Measurements from ENCODE around the gene CECR2.

CECR2 gene

DNA sequence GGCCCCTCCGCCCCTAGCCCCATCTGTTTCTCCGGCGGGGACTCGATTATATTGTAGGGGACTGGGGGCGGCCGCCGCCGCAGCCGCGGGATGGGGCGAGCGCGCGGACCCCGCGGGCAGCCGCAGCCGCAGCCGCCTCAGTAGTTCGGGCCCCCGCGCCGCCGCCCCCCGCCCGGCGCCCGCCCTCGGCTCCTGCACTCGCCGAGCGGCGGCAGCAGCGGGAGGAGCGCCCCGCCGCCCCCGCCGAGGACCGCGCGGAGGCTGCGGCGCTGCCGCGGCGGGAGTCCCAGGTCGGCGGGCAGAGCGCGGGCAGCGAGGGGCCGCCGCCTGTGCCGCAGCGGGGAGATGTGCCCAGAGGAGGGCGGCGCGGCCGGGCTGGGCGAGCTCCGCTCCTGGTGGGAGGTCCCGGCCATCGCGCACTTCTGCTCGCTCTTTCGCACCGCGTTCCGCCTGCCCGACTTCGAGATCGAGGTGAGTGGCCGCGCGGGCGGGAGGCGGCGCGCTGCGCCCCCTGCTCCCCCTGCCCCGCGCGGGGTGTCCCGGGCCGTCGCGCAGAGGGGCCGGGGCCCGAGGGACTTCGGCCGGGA lies at the start of gene CECR2:
TSS of gene CECR2 (plus strand) at position 22 of the 587 bp plus-strand sequence. CDS start at position 346, 324 bp downstream.
- DNase-seq (ENCODE audit: low read depth, low spot score), result no peak

DNA sequence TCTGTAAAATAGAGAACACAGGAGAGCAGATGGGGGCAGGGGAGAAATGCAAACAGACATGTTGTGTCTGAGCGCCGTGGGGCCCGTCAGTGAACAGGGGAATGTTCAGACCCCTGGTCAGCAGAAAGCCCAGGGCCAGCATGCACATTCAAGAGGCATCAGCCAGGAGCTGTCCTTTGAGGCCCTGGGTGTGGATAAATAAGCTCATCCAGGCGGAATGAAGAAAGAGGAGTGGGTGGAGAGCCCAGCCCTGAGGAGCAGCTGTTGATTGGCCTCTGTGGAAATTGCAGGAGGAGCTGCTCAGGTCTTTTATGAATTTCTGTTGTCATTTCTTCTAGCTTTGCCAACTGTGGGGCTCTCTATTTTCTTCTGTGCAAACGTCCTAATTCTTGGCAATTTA lies 49.7 kb upstream of the CECR2 start:
- no peak for DNase-seq (ENCODE audit: low read depth, low spot score)

DNA sequence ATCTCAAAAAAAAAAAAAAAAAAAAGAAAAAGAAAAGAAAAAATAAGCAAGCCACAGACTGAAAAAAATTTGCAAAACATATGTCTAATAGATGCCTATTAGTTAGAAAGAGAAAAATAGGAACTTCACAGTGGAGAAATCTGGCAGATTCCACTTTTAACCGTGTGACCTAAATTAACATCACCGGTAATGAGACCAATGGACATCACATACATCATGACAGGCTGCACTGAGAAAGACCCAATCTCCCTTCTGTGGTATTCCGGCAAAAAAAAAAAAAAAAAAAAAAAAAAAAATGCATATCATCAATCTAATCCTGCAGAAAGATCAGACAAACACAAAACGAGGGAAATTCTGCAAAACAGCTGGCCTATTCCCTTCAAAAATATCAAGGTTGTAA lies 46.7 kb upstream of the CECR2 start:
- DNase-seq (ENCODE audit: low read depth, low spot score), result no peak

DNA sequence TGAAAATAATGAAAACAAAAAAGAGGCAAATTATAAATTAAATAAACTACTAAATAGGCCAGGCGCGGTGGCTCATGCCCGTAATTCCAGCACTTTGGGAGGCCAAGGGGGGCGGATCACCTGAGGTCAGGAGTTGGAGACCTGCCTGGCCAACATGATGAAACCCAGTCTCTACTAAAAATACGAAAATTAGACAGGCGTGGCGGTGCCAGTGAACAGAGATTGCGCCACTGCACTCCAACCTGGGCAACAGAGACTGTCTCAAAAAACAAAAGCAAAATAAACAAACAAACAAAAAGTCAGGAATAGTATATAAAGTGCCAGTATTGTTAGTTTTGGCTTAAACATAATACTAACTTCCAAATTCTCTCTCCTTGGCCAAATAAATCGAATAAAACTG lies 37.6 kb upstream of the CECR2 start:
- DNase-seq (ENCODE audit: low read depth, low spot score), result no peak

DNA sequence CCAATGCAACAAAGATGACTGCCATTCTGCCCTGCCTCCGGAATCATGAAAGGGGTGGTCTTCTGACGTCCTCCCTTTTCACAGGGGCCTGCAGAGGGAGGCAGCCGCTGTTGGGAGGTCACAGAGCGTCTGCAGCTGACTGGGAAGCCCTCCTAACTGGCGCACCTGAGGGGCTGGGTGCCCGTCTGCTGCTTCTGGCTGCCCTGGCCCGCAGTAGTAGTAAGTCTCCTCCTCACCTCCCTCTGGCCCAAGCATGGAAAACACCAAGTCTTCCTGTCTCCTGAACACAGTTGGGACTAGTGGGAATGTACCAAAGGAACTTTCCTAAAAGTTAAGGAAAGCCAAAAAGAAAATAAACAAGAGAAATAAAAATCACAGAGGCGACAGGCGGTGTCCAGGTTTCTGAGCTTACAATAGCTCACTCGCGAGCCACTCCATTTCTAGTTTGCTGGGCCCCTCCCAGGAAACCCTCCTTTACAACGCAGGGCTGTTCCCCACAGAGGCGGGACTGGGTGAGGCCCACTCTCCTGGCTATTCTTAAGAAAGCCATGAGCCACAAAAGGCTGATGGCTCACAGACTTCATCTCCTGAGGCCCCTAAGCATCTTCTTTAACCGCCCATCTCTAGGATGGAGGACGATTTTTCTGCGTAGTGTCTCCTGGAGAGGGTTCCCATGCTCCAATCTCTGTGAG lies 37.0 kb upstream of the CECR2 start:
- no peak for DNase-seq (ENCODE audit: low read depth, low spot score)

DNA sequence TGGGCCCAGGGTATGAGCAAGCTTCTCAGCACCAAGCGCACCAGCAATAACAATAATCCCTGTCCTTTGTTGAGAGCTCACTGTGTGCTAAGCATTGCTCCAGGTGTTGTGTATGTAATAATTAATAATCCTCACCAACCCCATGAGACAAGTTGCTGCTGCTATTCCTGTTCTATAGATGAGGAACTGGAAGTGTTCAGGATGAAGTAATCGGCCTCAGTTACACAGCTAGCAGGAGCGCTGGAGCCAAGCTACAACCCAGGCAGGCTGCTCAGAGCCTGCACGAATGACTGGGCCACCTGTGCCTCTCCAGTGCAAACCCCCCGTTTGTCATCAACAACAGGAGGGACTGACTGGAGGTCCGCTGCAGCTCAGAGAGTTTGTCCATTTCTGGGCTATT lies 35.2 kb upstream of the CECR2 start:
- no peak for DNase-seq (ENCODE audit: low read depth, low spot score)

DNA sequence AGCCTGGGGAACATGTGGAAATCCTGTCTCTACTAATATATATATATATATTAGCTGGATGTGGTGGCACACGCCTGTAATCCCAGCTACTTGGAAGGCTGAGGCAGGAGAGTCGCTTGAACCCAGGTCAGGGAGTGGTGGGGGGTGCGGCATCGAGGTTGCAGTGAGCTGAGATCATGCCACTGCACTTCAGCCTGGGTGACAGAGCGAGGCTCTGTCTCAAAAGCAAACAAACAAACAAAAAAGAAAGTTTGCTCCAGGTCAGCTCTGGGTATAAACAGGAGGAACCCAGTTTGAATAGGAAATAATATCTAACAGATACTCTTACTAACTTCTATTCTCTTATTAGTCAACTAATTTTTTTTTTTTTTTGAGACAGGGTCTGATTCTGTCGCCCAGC lies 34.3 kb upstream of the CECR2 start:
- no peak for DNase-seq (ENCODE audit: low read depth, low spot score)

DNA sequence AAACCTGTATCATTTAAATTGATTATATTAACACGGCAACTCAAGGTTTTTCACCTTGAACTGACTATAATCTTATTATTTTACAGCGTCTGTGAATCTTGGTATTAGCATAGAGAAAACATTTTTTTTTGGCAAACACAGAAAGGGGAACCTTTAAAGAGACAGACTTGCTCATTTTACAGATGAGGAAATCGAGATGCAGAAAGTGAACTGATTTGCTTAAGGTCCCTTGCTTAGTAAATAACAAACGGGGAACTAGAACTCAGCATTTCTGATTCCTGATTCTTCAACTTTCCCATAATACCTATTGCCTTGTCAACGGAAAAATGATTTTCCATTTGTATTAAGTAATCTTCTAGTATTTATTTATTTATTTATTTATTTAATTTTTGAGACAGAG lies 33.2 kb upstream of the CECR2 start:
- no peak for DNase-seq (ENCODE audit: low read depth, low spot score)

DNA sequence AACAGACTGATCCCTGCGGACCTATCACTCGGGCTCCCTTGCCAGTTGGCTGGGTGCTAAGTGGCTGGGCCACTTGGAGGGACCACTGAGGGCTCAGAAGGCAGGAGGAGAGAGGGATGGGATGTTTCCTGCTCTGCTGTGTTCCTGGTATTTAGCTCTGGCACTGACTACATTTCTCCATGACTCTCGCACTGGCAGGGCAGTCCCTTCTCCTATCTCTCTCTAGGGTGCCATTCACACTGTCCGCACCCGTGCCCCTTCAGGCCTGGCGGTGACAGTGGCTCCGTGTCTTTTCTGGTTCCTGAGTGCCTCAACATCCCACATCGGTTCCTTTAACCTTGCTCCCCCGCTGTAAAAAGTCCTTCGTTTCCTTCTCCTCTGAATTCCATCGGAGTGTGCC lies 31.6 kb upstream of the CECR2 start:
- no peak for DNase-seq (ENCODE audit: low read depth, low spot score)

DNA sequence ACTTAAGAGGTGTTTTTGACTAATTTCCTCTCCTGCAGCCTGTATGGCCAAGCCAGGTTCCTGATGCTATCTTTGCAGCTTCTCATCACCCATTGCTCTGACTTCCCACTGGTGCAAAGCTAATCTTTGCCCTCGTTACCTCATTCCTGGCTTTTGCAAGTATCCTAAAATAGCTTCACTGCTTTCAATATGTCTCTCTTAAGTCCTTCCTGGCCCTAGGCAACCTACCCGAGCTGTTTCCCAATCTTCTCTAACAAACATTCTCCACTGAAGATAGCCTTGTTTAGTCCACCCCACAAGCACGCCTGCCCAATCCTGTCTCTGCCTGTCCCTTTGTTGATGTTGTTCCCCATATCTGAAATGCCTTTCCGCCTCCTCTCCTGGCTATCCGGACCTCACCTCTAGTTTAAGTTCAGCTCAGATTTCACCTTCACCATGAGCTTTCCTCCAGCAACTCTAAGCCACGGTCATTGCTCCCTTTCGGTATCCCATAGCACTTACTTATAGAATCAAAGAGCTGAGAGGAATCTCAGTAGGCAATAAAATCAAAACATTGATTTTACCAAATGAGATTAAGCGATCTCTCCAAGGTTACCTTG lies 30.1 kb upstream of the CECR2 start:
- DNase-seq (ENCODE audit: low read depth, low spot score), result no peak

DNA sequence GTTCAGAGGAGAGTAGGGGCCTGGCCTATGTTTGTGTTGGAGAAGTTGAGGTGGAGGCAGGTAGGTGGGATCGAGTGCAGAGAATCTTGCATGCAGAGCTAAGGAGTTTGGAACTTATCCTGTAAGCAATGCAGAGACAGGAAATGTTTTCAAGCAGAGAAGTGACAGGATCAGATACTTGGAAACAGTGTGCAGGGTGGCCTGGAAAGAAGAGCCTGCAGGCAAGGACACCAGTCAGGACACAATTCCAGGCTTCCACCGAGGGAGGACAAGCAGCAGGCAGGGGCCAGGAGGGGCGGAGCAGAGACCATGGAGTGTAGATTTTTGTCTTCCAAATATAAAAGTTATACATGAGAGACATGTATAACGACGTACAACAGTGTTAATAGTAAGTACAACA lies 26.9 kb upstream of the CECR2 start:
- DNase-seq (ENCODE audit: low read depth, low spot score), result no peak

DNA sequence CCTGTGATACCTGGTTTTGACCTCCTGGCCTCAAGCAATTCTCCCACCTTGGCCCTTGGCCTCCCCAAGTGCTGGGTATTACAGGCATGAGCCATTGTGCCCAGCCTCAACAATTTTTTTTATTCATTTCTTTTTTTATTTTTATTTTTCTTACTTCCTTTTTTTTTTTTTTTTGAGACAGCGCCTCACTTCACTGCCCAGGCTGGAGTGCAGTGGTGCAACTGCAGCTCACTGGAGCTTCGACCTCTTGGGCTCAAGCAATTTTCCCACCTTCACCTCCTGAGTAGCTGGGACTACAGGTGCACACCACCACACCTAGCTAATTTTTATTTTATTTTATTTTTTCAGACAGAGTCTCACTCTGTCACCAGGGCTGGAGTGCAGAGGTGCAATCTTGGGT lies 25.5 kb upstream of the CECR2 start:
- no peak for DNase-seq (ENCODE audit: low read depth, low spot score)

DNA sequence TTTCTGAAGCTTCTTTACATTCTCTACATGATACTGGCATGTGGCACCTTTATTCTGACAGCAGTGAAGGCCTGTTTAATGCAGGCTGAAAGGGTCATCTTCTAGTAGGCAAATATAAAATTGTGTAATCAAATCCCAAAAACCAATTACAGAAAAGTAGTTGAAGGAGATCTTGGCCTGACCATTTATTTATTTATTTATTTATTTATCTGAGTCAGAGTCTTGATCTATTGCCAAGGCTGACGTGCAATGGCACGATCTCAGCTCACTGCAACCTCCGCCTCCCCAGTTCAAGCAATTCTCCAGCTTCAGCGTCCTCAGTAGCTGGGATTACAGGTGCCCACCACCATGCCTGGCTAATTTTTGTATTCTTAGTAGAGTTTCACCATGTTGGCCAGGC lies 22.7 kb upstream of the CECR2 start:
- no peak for DNase-seq (ENCODE audit: low read depth, low spot score)

DNA sequence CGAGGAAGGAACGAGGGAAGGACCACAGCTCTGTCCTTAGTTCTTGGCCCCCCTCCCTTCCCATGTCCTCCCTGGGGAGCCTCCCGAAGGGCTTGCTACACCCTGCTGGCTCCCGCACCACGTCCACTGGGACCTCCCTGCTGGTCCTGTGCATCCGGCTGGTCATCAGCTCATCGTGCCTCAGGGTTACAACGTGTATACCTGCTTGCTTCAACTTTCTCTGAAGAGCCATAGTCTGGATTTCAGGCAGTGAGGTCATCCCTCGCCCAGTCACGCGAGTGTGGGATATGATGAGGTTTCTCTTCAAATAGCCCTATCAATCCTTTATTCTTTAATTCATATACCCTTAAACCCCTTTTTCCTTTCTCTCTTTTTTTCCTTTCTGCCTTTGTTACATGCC lies 21.5 kb upstream of the CECR2 start:
- DNase-seq (ENCODE audit: low read depth, low spot score), result no peak

DNA sequence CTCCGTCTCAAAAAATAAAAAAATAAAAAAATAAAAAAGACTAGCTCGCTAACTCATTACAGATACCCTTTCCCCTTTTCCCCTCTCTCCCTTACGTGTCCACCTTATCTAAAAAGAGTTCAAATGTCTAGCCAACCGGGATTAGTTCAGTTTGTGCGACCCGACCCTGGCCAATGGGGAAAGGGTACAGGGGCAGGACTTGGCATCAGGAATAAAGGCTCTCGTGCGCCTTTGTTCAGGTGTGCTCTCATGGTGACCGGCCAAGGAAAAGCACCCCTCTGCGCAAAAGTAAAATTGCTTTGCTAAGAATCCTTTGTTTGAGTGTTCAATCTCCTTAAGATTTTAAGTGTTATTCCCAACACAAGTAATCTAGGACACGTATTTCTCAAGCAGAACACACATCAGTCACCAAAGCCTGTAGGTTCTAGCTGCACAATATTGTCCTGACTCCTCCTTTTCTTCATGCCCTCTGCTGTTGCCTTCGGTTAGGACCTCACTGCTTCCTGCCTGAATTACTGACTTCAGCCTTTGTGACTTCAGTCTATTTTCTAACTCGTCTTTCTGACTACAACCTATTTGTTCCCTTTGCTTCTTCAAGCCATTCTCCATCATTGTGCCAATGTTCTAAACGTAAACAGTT lies 20.7 kb upstream of the CECR2 start:
- no peak for DNase-seq (ENCODE audit: low read depth, low spot score)

DNA sequence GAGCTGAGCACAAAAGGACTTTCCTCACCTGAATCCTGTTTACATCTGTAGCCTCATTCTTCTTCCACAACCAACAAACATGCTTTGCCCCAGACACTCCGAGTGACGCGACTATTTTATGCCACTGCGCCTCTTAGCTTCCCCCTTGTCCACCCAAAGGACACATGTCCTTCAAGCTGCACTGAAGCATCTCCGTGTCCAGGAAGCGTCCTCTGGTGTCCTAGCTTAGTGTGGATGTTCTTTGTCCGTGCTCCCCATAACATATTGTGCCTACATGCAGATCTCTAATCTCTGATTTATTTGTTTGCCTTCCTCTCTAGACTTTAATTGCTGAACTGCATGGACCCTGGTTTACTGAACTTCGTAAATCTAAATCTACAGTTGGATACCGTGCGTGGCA lies 20.1 kb upstream of the CECR2 start:
- no peak for DNase-seq (ENCODE audit: low read depth, low spot score)

DNA sequence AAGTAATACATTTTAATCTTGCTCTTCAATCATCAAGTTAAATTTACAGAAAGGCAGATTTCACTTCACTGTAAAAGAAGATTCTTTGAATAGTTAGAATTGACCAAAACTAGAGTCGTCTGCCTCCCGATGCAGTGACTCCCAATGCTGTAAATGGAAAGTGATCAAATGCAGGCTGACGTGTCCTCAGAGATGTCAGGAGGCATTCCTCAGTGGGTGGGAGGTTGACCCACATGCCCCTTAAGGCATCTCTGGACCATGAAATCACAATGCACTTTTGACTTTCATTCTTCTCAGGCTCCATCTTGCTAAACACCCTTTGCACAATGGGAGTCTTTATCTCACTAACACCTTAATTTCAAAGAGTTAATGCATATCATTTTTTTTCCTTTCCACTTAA lies 19.0 kb upstream of the CECR2 start:
- no peak for DNase-seq (ENCODE audit: low read depth, low spot score)

DNA sequence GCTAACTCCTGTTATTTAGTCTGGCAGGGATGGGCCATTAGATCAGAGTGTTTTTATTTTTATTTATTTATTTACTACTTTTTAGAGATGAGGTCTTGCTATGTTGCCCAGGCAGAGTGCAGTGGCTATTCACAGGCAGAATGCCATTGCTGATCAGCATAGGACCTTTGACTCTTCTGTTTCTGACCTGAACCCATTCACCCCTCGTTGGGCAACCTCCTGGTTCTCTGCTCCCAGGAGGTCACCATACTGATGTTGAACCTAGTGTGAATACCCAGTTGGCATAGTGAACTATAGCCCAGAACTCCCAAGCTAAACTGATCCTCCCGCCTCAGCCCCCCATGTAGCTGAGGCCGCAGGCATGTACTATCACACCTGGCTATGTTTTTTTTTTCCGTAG lies 16.5 kb upstream of the CECR2 start:
- no peak for DNase-seq (ENCODE audit: low read depth, low spot score)

DNA sequence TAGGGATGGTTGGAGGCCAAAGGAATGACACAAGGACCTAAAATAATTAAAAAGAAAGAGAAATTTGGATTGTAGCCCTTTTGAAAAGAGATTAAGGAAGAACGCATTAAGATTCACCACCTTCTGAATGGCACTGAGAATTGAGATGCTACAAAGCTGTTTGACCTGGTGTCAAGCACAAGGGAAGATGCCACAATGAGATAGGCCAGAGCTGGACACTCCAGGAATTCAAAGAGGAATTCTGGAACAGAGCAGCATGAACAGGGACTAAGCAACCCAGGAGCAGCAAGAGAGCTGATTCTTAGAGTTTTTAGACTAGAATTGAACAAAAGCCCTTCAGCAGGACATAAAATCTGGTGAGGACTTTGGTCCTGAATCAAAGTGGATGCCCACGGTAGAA lies 11.6 kb upstream of the CECR2 start:
- no peak for DNase-seq (ENCODE audit: low read depth, low spot score)

DNA sequence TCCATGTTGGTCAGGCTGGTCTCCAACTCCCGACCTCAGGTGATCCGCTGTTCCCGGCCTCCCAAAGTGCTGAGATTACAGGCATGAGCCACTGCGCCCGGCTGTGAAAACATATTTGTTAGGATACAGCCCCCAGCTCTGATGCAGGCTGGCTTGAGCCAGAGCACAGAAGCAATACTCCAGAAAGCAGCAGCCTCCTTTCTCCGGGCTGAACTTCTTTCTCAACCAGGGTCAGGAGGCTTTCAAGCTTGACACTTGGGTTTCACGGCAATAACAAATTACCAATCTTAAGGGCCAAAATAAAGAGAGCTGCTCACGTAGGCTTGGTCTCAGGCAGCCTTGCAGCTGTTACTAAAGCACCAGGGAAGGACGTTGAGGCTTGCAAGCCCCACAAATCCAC lies 10.8 kb upstream of the CECR2 start:
- no peak for DNase-seq (ENCODE audit: low read depth, low spot score)

DNA sequence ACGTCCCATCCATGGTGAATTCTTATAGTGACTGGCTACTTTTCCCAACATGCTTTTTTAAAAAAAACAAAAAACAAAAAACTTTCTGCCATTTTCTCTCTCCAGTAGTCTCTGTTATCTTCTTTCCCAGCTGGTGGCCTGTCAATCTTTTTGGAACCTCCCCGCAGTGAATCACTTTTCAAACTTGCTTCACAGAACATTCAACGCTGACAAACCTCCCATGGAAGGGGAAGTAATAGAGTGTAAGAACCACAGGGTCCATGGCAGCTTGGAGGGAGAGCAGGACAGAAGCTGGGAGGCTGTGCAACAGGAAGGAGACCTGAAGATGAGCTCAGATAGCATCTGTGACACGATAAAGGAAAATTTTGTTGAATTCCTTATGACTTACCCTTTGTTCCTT lies 9.8 kb upstream of the CECR2 start:
- DNase-seq (ENCODE audit: low read depth, low spot score), result no peak

DNA sequence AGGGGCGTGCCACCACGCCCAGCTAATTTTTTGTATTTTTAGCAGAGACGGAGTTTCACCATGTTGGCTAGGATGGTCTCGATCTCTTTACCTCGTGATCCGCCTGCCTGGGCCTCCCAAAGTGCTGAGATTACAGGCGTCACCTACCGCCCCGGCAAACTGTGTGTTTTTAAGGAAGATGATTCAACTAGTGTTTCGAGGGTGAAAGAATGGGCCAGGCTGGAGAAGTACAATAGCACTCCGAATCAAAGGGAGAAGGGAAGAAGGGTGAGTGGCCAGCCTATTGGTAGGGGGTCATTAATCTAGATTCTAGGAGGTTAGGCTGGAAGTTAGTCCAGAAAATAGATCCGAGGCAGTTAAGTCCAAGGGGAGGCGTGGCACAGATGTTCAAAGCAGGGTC lies 2.9 kb upstream of the CECR2 start:
- DNase-seq (ENCODE audit: low read depth, low spot score), result no peak

DNA sequence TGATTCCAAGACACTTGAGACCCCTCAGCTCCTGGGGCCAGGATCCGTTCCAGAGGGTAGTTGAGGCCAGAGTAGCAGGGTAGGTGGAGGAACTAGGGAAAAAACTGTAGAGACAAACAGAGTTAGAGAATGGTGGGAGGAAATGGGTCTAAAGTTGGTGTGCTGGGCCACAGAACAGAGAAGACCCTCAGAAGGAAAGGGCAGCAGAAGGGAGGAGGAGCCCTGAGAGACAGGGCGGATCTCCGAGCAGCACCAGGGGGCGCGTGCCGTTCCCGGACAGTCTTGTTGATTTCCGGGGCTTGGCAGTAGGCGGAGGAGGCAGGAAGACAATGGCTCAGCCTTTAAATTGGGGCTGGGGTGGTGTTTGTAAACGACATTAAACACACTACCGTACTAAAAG lies 2.4 kb upstream of the CECR2 start:
- DNase-seq (ENCODE audit: low read depth, low spot score), result no peak
